ENCODE data around the gene NCKAP5. TPM values are rescaled to one million over a fixed set of nuclear protein-coding genes. Genes with fewer than 3 reads are reported as not detected.
"Not testable (repeated sequence)": the region's sequence is repeated elsewhere in the genome, so short reads cannot be mapped to it uniquely, and the experiment has no call there.

Gene NCKAP5
- total RNA-seq, 1 donor from 2014 or later, result 0.59 TPM

DNA sequence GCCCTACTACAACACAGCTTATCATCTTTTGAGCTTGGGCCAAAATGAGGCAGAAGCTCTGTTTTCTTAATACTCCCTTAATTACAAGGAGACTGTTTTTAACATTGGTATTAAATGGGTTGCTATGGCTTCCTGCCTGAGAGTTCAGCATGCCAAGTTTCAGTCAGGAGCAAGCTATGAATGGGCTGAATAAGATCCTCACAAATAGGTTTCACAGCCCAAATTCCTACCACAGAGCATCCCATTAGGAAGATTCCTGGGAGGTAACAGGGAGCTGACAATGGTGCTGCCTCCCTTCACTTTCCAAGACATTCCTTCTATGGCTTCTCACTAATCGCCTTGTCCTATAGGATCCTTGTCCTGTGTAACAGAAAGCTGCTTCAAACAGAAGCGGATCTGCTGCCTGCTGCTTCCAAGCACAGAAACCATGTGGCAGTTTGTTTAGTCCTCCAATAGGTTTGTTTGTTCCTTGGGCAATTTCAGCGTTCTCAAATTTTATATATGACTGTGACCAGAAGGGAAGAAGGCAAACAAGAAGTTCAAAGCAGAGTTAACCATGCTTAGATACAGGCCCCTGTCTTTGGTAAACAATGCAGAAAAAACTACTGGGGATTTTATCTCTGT is 70.9 kb downstream of the NCKAP5 start:
- DNase-seq (ENCODE audit: low read depth, low spot score), result no peak

DNA sequence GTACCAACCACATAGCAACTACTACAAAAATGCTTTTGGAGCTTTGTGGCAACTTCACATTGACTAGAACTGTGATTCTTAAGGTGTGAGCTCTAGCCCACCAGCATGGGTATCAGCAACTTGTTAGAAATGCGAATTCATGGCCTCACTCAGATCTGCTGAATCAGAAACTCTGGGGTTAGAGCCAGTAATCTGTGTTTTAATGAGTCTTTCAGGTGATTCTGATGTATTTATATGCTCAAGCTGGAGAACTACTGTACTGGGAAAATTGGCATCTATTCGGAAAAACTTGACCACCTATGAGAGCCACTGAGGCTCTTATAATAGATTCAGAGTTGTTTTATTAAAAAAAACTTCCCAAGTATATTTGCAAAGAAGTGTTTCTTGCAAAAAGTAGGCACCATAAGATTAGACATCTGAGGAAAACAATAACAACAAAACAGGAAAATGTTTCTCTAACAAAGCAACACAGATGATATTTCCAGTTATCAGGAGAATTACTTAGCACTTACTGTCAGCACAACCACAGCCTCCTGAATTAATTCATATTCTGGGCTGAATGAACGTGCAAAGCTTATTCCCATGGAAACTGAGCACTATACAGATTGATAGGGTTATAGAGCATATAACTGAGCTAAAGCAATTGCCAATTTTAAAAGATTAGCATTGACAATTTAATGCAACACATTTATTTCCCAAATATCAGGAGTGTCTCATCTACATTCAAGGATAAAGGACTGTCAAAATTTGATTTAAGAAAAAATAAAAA is 71.6 kb downstream of the NCKAP5 start:
- no peak for DNase-seq (ENCODE audit: low read depth, low spot score)

DNA sequence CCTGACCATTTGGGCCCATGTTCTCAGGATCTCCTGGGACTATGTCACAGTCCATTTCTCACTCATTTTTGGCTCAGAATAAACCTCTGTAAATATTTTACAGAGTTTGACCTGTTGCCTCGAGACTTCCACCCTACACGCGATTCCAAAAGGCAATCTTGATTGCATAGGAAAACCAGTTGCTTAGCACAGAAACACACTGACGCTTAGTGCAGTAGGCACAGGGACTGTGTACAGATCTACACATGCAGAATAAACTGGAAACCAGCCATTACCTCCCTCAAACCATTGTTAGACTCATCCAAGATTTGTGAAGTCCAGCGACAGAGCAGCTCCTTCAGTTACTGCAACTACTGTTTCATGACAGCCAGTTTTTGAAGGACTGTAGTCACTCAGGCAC is 73.0 kb downstream of the NCKAP5 start:
- no peak for DNase-seq (ENCODE audit: low read depth, low spot score)

DNA sequence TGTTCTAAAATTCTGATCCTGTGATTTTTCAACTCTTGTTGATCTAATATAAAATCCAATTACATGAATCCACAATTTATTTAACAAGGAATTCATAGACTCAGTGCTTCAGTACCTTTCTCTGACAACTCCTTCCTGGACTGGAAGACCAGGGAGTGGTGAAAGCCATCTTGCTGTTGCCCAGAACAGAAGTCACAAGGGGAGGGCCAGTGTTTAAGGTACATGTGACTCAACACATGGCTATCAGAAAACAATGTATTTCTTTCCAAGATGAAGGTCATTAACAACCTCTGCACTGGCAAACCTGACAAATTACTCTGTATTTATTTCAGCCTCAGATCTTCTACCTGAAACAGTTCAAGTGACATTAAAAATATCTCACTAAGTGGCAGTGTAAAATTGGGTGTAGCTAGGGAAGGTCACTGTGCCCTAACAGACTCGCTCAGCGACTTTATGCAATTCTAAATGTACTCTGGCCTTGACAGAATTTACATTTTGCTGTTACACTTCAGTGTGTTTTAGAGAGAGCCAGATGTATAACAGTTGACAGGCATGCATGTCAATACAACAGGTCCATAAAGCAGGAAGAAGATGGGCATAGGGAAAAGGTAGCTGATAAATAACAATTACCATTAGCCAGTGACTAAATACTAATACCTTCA is 75.4 kb downstream of the NCKAP5 start:
- DNase-seq (ENCODE audit: low read depth, low spot score), result no peak

DNA sequence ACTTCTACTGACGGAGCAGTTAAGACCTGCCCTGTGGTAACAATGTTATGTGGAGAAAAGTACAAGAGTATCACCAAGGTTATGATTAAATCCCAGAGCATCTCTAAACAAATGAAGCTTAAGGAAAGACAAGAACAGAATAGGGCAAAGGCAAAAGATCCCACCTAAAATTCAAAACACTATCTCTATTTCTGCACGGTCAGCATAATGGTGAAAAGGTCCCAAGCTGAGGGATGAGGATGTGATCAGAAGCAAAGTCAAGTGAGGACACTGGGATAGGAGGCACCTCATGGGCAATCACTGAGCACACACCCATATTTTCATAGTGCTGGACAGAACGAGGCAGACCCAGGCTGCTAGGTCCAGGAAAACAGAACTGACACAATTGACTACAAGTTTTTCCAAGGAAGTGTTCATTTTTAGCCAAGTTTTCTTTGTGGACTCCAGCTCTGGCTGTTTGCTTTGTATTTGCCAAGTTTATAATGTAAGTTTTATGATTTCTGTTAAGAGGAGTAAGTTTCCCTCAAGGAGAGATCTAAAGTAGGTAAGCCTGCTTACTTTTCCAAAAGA is 77.8 kb downstream of the NCKAP5 start:
- DNase-seq (ENCODE audit: low read depth, low spot score), result no peak

DNA sequence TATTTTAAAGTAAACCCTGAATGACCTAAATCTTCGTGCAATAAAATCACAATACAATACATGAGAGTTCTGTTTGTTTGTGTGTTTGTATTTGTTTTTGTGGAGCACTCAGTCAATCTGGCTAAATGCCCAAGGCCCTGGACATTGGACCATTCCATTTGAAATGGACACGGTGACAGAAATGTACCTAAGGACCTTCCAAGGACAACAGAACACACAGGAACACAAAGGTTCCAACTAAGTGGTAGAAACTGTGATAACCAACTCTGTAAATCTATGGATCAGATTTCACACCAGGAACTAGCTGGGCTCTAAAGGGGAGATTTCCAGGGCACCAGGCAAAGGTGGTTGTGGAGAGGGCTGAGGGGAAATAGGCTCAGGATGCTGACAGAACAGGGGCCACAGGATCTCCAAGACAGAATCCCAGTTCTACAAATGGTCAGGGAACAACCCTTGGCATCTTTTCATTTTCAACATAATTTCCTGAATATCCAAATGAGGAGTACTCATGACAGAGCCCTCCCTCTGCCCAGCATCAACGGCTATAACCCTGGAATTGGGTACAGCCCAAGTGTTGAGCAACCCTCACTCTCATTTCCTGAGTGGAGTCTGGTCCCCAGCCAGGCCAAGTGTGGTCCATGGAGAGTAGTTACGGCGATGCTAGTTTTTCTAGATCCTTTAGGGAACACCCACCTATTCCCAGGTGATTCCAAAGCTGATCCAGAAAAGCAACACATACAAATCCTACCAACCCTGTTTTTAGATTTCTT is 78.4 kb downstream of the NCKAP5 start:
- no peak for DNase-seq (ENCODE audit: low read depth, low spot score)

DNA sequence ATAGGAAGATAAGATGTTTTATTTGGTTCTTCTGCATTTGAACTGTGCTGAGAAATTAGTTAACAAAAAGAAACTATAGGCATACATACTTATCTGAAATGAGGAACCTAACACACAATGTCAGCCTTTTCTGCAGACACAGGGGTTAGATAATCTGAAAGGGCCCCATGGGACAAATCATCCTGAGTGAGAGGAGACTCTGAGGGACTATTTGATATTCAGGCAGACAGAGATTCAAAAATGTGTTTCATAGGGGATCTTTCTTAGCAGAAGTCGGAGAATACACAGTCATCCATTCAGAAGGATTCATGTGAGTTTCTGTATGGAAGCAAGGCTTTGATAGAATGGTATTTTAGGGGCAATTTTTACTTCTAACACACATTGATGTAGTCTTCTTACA is 79.1 kb downstream of the NCKAP5 start:
- DNase-seq (ENCODE audit: low read depth, low spot score), result no peak

DNA sequence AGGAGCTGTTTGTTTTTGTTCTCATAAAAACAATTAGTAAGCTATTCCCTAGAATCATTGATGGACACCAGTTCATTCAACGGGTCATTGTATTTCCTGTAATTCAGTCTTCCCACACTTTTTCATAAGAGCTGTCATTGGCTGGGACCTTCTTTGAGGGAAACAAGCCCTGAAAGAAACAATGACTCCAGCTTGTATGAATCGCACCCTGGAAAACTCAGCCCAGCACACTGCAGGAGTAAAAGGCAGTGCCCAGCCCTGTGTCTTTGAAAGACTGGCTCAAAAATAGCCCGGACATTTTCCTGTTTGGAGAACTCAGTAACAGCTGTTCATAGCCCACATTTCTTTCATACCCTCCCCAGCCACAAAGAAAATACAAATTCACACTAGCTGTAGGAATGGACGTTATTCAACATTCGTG is 81.5 kb downstream of the NCKAP5 start:
- no peak for DNase-seq (ENCODE audit: low read depth, low spot score)

DNA sequence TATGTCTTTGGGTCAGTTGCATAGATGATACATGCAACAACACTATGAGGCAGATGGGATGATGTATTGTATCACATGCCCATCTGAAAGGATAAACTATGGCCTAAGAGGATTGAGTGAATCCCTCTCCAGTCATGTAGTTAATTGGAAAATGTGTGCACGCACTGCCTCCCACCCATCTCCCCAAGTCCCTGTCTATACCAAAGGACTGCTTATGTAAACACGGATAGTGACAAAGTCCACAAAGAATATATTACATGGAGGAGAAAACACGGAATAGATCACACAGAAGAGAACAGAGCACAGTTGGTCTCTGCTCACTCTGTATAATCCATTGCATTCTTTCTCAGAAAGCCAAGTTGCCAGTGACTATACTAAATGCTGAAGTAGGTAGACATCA is 82.4 kb downstream of the NCKAP5 start:
- DNase-seq (ENCODE audit: low read depth, low spot score), result no peak

DNA sequence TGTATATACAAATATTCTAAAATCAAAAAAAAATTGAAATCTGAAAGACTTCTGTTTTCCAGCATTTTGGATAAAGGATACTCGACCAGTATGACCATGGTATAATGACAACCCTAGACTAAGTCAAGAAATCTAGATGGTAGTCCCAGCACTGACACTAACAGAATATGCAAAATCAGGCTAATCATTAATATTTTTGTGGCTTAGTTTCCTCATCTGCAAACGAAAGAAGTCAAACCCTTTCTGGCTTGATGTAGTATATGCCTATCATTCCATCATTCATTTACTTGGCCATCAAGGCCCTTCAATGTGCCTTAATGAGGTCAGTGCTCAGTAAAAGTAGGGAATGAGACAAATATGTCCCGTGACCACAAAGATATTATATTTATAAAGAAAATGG is 83.5 kb downstream of the NCKAP5 start:
- no peak for DNase-seq (ENCODE audit: low read depth, low spot score)

DNA sequence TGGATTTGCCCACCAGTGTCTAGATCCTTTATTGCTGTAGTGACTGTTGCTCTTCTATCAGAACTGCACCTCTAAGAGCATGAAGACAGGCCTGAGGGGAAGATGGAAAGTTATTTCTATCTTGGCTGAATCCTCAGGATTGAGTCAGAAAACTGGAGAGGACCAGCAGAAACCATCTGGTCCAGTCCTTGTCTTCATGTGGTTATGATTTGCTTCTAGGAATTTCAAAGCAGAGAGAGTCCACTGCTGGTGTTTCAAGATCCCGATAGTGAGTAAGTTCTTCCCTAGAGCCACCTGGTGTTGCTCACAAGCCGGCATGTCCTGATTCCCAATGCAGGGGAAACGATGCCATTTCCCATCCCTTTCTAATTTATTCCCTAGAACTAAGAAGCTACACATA is 84.2 kb downstream of the NCKAP5 start:
- DNase-seq (ENCODE audit: low read depth, low spot score), result no peak

DNA sequence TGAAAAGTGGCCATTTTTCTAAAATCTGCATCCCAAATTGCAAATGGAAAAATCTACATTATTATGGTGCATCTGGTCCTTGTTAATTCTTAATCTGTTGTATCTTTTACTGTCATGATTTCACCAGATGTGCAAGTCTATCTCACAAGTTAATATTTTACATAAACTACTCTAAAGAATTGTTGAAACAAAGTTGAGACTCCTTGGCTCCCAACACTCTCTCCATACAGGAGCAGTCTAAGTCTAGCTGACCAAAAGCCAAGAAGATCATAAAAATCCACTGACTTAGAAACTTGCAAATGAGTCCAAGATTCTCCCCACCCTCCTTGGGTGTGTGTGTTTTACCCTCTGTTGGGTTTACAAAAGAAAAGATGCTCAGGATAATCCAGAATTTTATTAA is 85.1 kb downstream of the NCKAP5 start:
- DNase-seq (ENCODE audit: low read depth, low spot score), result no peak

DNA sequence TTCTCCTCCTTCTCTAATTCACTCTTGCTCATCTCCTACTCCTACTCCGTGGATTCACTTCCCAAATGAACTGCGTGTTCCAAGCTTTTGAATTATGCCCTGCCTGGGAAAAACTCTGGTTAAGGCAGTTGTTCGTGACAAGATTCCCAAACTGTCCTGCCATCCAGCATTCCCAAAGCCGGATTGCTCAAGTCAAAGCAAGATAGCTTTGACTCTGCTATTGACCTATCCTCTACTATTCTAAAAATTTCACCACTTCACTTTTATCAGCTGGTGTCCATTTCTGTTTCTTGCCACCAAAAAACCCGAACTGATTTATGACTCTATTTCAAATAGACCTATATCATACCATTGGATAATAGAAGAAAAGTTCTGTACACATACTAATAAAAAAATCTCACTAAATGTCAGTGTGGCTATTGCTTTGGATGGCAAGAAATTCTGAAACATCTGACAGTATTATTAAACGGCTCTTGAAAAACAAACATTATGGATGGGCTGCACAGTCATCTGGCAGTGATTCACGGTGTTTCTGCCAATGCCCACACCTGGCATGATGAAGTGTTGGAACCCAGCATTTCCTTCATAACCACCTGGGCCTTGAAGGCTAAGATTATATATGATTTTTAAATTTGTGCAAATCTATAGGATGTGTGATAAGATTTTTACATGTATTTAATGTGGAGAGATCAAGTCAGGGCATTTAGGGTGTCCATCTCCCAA is 87.4 kb downstream of the NCKAP5 start:
- no peak for DNase-seq (ENCODE audit: low read depth, low spot score)

DNA sequence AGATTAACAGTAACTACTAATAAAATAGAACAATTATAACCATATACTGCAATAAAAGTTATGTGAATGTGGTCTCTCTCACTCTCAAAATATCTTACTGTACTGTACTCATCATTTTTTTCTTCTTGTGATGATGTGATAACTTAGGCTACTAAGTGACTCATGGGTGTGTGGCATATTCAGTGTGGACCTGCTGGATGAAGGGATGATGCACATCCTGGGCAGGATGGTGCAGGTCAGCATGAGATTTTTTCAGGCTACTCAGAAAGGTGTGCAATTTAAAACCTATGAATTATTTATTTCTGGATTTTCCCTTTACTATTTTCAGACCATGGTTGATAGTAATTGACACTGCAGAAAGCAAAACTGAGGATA is 90.7 kb downstream of the NCKAP5 start:
- DNase-seq (ENCODE audit: low read depth, low spot score), result no peak

DNA sequence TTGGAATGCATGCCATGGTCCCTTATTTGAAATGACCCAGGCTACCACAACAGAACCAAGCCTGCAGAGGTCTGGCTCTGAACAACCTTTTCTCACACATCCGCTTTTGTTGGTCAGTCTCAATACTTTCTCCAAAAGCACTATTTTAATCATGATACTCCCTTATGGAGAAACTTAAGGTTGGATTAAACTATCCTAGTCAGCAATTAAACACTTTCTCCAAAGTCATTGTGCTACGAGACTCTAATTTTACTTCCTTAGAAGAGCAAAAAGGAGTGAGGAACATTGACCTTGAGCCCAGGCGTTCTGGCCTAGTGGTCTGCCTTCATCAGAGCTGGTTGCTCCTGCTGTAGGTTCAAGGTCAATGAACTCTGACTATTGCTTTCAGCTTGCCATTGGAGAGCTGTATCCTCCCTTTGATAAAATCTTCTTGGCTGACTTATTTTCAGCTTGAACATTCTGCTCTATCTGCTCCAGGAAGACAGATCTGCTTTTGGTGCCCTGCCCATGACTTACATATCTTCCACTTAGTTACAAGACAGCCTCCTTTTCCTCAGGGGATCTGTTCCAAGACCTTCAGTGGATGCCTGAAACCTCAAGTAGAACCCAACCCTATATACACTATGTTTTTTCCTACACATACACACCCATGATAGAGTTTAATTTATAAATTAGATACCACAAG is 91.2 kb downstream of the NCKAP5 start:
- DNase-seq (ENCODE audit: low read depth, low spot score), result no peak

DNA sequence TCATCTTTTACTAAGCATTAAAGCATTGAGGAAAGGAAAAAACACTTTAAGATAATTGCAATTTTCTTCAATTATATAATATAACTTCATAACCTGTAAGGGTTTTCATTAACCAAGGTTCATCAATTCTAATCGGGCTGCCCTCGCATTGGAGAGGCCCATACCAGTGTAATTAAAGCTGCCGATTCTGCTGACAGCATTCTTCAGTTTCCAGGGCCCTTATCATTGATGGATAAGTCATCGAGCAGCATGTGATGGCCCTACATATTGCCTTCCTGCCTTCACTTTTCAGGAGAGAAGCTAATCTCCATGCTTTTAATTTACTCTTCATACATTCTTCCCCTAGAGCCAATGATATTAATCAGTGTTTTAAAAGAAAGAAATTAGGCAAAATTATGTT is 92.0 kb downstream of the NCKAP5 start:
- DNase-seq (ENCODE audit: low read depth, low spot score), result no peak

DNA sequence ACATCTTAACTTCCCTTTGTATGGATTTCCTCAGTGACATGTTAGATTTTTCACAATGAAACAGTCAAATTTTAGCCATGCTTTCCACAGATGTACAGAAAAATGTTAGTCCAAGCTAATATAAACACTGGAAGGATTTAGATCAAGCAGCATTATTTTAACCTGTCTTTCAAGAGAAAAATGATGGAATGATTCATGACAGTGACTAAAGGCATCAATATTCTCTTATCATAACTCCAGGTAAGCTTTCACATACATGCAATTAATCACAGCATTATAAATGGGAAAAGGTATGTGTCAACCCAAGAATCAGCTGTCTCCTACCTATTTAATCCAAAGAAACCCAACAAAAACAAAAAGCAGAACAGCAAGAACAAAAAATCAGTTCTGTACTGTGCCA is 92.7 kb downstream of the NCKAP5 start:
- DNase-seq (ENCODE audit: low read depth, low spot score), result no peak

DNA sequence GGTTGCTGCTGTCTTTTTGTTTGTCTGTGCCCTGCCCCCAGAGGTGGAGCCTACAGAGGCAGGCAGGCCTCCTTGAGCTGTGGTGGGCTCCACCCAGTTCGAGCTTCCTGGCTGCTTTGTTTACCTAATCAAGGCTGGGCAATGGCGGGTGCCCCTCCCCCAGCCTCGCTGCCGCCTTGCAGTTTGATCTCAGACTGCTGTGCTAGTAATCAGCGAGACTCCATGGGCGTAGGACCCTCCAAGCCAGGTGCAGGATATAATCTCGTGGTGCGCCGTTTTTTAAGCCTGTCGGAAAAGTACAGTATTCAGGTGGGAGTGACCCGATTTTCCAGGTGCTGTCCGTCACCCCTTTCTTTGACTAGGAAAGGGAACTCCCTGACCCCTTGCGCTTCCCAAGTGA is 97.8 kb downstream of the NCKAP5 start:
- not testable (repeated sequence) for DNase-seq (ENCODE audit: low read depth, low spot score)

DNA sequence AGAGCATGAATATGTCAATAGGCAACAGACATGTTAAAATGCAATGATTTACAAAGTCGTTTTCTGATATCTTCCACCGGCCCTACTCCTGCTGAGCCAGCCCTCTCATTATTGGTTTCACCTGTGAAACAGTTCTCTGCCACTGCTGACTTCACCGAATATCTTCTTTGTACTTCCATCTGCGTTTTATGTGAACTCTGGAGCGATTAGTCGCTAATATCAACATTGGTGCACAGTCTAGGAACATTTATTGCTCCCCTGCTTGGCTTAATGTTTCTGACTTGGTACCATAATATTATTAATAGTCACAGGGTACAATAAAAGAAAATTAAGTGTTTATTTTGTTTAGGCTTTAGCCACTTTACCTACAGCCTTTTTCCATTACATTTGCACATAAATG is 105.5 kb downstream of the NCKAP5 start:
- DNase-seq (ENCODE audit: low read depth, low spot score), result no peak

DNA sequence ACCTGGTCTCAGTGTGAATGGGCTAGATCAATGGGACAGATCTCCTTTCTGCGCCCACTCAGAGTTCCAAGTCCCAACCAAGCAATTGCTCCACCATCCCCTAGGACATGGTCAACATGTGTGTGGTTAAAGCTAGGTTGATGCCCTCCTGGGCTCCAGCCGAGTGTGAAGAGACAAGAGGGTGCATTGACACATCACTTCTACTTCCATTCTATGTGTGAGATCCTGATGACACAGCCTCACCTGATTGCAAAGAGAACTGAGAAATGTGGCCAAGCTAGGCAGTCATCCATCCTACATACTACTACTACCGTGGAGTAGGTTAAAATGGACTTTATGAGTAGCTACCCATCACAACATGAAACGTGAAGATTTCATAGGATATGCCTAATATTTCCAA is 106.8 kb downstream of the NCKAP5 start:
- no peak for DNase-seq (ENCODE audit: low read depth, low spot score)

DNA sequence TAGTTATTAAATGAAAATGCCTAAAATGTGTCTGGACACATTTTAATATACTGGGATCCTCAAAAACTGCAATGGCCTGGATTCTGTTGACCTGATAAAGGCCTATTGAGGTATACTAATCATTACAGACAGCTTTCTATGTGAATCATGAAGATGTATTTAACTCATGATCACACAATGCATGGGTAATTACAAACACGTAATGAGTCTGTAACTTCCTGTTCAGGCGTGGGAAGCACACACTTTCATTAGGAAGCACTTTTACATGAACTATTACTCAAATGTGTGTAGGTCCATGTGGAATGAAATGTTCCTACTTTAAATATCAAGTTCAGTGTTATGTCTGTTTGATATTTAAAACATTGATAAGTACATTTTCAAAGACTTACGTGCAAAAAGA is 108.7 kb downstream of the NCKAP5 start:
- DNase-seq (ENCODE audit: low read depth, low spot score), result no peak

Data from pulmonary artery endothelial cell (primary cell).